A673 (cell line): Measurements from ENCODE around the gene PRXL2C. TPM values are rescaled to one million over a fixed set of nuclear protein-coding genes. Genes with fewer than 3 reads are reported as not detected.

Experiments
- BruUV-seq: library from RNA; stranded (reverse); fragments of 400-500 nt; replicated peaks from 2 replicates; lab custom pipeline; 2021; lab: Mats Ljungman, UMichigan
- CTCF ChIA-PET: fragments of 300-600 bp; sonication (Branson Sonifier 250); formaldehyde crosslinking; loops from one replicate; lab custom pipeline; 2022; ENCODE audit warnings: antibody characterized with exemption; lab: Charles Lee
- POLR2A ChIA-PET: fragments of 300-600 bp; sonication (Branson Sonifier 250); formaldehyde crosslinking; loops from one replicate; lab custom pipeline; 2022; ENCODE audit warnings: antibody characterized with exemption; ENCODE audit not compliant: low non-redundant PET; lab: Charles Lee
- DNase-seq: peaks from one replicate; pipeline ENCODE4 v3.0.0-alpha.2; 2015; ENCODE audit warnings: low spot score
- H3K27ac ChIP-seq: fragments of 200-600 bp; sonication (generic); 2 replicates; pipeline ENCODE4 v1.5.1; 2016; ENCODE audit warnings: mixed run types, low read depth, mild to moderate bottlenecking, mixed read lengths, antibody characterized with exemption, low read length; ENCODE audit not compliant: poor library complexity, severe bottlenecking
- H3K27me3 ChIP-seq: fragments of 200-600 bp; sonication (generic); replicated peaks from 2 replicates; pipeline ENCODE4 v1.6.1; 2017; ENCODE audit warnings: mixed run types, low read depth, mild to moderate bottlenecking, mixed read lengths, antibody characterized with exemption, low read length; ENCODE audit not compliant: insufficient read depth, poor library complexity
- H3K36me3 ChIP-seq: fragments of 200-600 bp; sonication (generic); 2 replicates; pipeline ENCODE4 v1.6.1; 2016; ENCODE audit warnings: mixed run types, mild to moderate bottlenecking, mixed read lengths, antibody characterized with exemption, low read length; ENCODE audit not compliant: insufficient read depth, poor library complexity, severe bottlenecking
- H3K4me1 ChIP-seq: fragments of 200-600 bp; sonication (generic); 2 replicates; pipeline ENCODE4 v1.6.1; 2017; ENCODE audit warnings: mixed run types, mild to moderate bottlenecking, mixed read lengths, antibody characterized with exemption, low read length; ENCODE audit not compliant: insufficient read depth, poor library complexity, severe bottlenecking
- H3K4me3 ChIP-seq: fragments of 200-600 bp; sonication (generic); 2 replicates; pipeline ENCODE4 v1.5.1; 2016; ENCODE audit warnings: low read depth, mixed run types, mild to moderate bottlenecking, mixed read lengths, low read length; ENCODE audit not compliant: poor library complexity, severe bottlenecking
- H3K9me3 ChIP-seq: fragments of 200-600 bp; sonication (generic); 2 replicates; pipeline ENCODE4 v1.6.1; 2016; ENCODE audit warnings: mixed run types, low read depth, mild to moderate bottlenecking, mixed read lengths, antibody characterized with exemption, low read length; ENCODE audit not compliant: poor library complexity, severe bottlenecking
- EZH2 ChIP-seq: fragments of 200-600 bp; sonication (generic); IDR thresholded peaks from 2 replicates; pipeline ENCODE4 v1.6.1; 2017; ENCODE audit warnings: borderline replicate concordance, low read depth, mild to moderate bottlenecking, mixed read lengths, antibody characterized with exemption, low read length; ENCODE audit not compliant: poor library complexity, severe bottlenecking
- intact Hi-C: fragments of 100-400 bp; cut with micrococcal nuclease; formaldehyde crosslinking; loops from one replicate; pipeline ENCODE4 v1.10.0; 2022; ENCODE audit not compliant: unreplicated experiment
- total RNA-seq: library from RNA; stranded (reverse); gene quantifications from 2 replicates; pipeline ENCODE4 v1.2.3, GENCODE V29; 2021
- TF ChIP-seq, protein P1 (sequence below): fragments of 300-800, 200-600 bp; sonication (generic); conservative IDR thresholded peaks from 2 replicates; pipeline ENCODE4 v1.5.1; 2017; ENCODE audit warnings: low read depth, mild to moderate bottlenecking, antibody characterized with exemption, low read length, moderate library complexity, mixed read lengths

PRXL2C gene
- total RNA-seq, 1 experiment from 2014 or later = 2.6 TPM

DNA sequence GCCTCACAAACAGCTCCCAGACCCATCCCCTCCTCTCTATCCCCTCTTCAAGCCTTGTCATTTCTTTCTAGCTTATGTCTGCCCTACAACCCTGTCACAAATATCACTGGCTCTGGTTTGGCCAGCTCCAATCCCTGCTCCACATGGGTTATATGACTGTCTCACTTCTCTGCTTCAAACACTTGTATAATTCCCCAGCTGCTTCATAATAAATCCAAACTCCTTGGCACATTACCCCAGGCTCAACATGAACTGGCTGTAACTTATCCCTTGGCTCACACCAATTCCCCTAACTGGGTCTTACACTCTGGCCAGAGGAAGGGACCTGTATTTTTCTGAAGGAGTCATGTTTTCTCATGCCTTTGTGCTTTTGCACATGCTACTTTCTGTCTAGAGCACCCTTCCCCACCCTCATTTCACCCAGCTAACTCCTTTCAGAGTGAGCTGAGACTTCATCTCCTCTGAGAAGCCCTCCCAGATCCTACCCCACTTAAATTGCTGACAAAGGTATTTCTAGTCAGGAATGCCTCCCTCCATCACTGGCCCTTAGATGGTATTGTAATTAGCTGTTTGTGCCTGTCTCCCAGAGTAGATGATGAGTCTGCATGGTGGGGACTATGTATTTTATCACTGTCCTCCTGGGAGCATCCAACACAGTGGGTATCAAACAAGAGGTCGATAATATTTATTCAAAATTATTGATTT, 5.3 kb downstream of the PRXL2C start:
- TF ChIP-seq, protein P1, sequence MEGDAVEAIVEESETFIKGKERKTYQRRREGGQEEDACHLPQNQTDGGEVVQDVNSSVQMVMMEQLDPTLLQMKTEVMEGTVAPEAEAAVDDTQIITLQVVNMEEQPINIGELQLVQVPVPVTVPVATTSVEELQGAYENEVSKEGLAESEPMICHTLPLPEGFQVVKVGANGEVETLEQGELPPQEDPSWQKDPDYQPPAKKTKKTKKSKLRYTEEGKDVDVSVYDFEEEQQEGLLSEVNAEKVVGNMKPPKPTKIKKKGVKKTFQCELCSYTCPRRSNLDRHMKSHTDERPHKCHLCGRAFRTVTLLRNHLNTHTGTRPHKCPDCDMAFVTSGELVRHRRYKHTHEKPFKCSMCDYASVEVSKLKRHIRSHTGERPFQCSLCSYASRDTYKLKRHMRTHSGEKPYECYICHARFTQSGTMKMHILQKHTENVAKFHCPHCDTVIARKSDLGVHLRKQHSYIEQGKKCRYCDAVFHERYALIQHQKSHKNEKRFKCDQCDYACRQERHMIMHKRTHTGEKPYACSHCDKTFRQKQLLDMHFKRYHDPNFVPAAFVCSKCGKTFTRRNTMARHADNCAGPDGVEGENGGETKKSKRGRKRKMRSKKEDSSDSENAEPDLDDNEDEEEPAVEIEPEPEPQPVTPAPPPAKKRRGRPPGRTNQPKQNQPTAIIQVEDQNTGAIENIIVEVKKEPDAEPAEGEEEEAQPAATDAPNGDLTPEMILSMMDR = no peak
- TF ChIP-seq EZH2 = no peak
- Histone ChIP-seq H3K9me3 (no peaks in the 10 kb centered on the region), H3K27ac (no peak overlapping the region), H3K4me1 (peaks cover 11% of the 10 kb centered on the region), H3K36me3 (no peaks in the 10 kb centered on the region), H3K27me3 (no peaks in the 10 kb centered on the region), H3K4me3 (no peak overlapping the region)
- no TSS peak for BruUV-seq
- CTCF ChIA-PET = no interaction called here
- intact Hi-C loops = loop anchor here (5.0 kb wide), 1 partner anchor 197 kb away; the partner anchor contains the start of gene HABP4
- no peak for DNase-seq
- POLR2A ChIA-PET = no interaction called here

DNA sequence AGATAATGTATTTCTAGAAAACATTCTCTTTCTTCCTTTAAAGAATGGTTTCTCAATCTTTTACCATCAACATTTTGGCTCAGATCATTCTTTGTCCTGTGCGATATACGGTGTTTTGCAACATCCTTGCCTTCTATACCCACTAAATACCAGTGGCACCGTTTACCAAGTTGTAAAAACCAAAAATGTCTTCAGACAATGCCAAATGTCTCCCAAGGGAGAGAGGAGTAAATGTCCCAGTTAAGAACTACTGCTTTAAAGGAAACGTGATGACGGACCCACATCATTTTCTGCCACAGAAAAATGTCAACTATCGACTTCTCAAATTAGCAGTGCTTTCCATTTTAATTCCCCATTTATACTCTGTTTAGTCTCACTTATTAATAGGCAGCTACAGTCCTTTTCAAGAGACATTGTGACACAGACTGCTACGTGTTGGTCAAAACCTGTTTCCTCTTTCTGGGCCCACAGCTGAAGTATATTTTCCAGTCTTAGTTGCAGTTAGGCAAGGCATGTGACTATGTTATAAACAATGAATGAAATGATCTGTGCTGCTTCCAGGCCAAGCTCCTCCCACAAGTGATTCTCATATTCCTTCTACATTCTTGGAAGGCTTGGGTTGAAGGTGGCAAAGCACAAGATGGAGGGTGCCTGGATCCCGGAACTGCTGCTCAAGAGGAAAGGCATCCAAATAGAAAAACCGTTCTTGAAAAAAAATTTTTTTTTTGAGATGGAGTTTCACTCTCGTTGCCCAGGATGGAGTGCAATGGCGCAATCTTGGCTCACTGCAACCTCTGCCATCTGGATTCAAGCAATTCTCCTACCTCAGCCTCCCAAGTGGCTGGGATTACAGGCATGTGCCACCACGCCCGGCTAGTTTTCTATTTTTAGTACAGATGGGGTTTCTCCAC, 8.8 kb downstream of the PRXL2C start:
- TF ChIP-seq, protein P1 = no peak
- no peak for TF ChIP-seq EZH2
- no peaks in the 10 kb centered on the region for H3K36me3 ChIP-seq
- H3K4me3 ChIP-seq = no peak overlapping the region
- DNase-seq = peak; percentile 69
- peak overlapping the region; percentile 31 for H3K27ac ChIP-seq
- CTCF ChIA-PET = no interaction called here
- no peaks in the 10 kb centered on the region for H3K9me3 ChIP-seq
- H3K27me3 ChIP-seq = no peaks in the 10 kb centered on the region
- intact Hi-C loops = no loop called here
- no TSS peak for BruUV-seq
- POLR2A ChIA-PET = interaction anchor here (0.6 kb wide), 1 partner anchor 1864 kb away, joined by 7 read pairs; no protein-coding TSS in a partner anchor
- peaks cover 11% of the 10 kb centered on the region for H3K4me1 ChIP-seq

DNA sequence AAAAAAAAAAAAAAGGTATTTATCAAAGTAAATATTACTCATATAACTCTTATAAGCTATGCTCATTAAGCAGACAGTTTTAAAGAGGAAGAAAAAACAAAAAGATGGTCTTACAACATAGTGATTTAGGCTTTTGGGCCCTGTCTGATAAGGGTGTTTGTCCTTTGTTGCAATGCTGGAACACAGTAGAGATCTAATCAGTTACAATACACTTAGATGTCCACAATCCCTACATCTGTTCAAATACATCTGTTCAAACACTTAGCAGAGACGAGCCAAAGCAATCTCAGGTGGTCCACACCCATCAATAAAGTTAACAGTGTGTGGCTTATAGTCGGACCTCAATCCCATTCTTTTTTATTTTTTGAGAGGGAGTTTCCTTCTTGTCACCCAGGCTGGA, 11.0 kb downstream of the PRXL2C start:
- no peaks in the 10 kb centered on the region for H3K36me3 ChIP-seq
- H3K9me3 ChIP-seq = no peaks in the 10 kb centered on the region
- ChIA-PET CTCF (interaction anchor here (0.6 kb wide), 1 partner anchor 764 kb away, joined by 9 read pairs; no protein-coding TSS in a partner anchor), POLR2A (no interaction called here)
- DNase-seq = no peak
- H3K27ac ChIP-seq = no peak overlapping the region
- H3K4me3 ChIP-seq = no peak overlapping the region
- BruUV-seq = no TSS peak
- H3K4me1 ChIP-seq = peaks cover 11% of the 10 kb centered on the region
- TF ChIP-seq EZH2 = no peak
- TF ChIP-seq, protein P1 = no peak
- intact Hi-C loops = no loop called here
- no peaks in the 10 kb centered on the region for H3K27me3 ChIP-seq
